Activated naive CD8-positive, alpha-beta T cell treated with anti-CD3 and anti-CD28 coated beads, Interleukin-2, amount 10 ng/mL, durations not matched to agents 7 days and 5 days (primary cell): Measurements from ENCODE around the gene CEACAM18. TPM values are rescaled to one million over a fixed set of nuclear protein-coding genes. Genes with fewer than 3 reads are reported as not detected.

ENCODE experiments used
- ATAC-seq: fragments of 150-1000 bp; cut with Tn5 transposase; one replicate; pipeline ENCODE4 v1.10.0; 2021; ENCODE audit warnings: low read depth, moderate library complexity
- POLR2A ChIA-PET: fragments of 350-600 bp; sonication (Branson Sonifier 250); formaldehyde crosslinking; loops from one replicate; lab custom pipeline; 2021; ENCODE audit warnings: antibody characterized with exemption; lab: Charles Lee
- DNase-seq: peaks from one replicate; pipeline ENCODE4 v3.0.0; 2021
- H3K27ac Mint-ChIP-seq: one replicate; pipeline ENCODE4 v1.8.0; 2022; ENCODE audit warnings: mild to moderate bottlenecking, mixed read lengths
- H3K27me3 Mint-ChIP-seq: one replicate; pipeline ENCODE4 v1.8.0; 2022; ENCODE audit warnings: mild to moderate bottlenecking, moderate library complexity, mixed read lengths
- H3K36me3 Mint-ChIP-seq: one replicate; pipeline ENCODE4 v1.8.0; 2021; ENCODE audit warnings: mild to moderate bottlenecking, mixed read lengths
- H3K4me1 Mint-ChIP-seq: one replicate; pipeline ENCODE4 v1.8.0; 2021; ENCODE audit warnings: mixed read lengths
- H3K4me3 Mint-ChIP-seq: one replicate; pipeline ENCODE4 v1.8.0; 2022; ENCODE audit warnings: mild to moderate bottlenecking, moderate library complexity, mixed read lengths
- H3K9me3 Mint-ChIP-seq: one replicate; pipeline ENCODE4 v1.8.0; 2021; ENCODE audit warnings: mixed read lengths
- total RNA-seq, 2 experiments: library from RNA; stranded (reverse); gene quantifications; one replicate each; pipeline ENCODE4 v1.2.3, GENCODE V29; 2021

Gene CEACAM18
- total RNA-seq, 2 experiments from 2014 or later = not detected

- Mint-ChIP-seq H3K4me1 (peaks cover 5% of the 10 kb centered on the region), H3K4me3 (no peak within 1 kb of the TSS), H3K27me3 (peaks cover 56% of the 10 kb centered on the region), H3K27ac (no peak within 1 kb of the TSS), H3K36me3 (no peaks in the 10 kb centered on the region), H3K9me3 (no peaks in the 10 kb centered on the region)
- peak; percentile 85 for ATAC-seq
- POLR2A ChIA-PET = no interaction called here
- DNase-seq = no peak
Observed at GRCh38 chr19:51531349-51532315, 53.3 kb downstream of the CEACAM18 start, which contains the start of gene SIGLEC6. TSS of gene SIGLEC6 (minus strand) at chr19:51531670. CDS start at chr19:51531648, 22 bp downstream.

GRCh38 chr19:51535535-51535934, 57.2 kb downstream of the CEACAM18 start:
- Mint-ChIP-seq H3K4me3 (no peak overlapping the region), H3K4me1 (peaks cover 5% of the 10 kb centered on the region), H3K27ac (no peak overlapping the region), H3K27me3 (peaks cover 63% of the 10 kb centered on the region), H3K9me3 (no peaks in the 10 kb centered on the region), H3K36me3 (no peaks in the 10 kb centered on the region)
- POLR2A ChIA-PET = no interaction called here
- ATAC-seq (no peak), DNase-seq (no peak)

DNA sequence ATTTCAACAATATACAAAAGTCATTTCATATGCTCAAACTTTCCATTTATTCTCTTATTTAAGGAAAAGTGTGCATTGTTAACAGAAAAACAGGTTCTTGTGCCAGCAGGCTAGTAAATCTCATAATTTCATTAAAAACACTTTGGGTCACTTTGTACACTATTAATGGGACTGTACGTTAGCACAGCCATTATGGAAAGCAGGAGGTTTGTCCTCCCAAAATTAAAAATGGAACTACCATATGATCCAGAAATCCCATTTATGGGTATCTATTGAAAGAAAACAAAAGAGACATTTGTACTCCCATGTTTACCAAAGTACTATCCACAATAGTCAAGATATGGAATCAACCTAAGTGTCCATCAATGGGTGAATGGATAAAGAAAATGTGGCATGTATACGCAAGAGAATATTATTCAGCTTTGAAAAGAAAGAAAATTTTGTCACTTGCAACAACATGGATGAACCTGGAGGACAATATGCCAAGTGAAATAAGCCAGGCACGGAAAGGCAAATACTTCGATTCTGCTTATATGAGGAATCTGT, 61.6 kb downstream of the CEACAM18 start:
- Mint-ChIP-seq H3K27me3 (peaks cover 46% of the 10 kb centered on the region), H3K36me3 (no peaks in the 10 kb centered on the region), H3K27ac (no peak overlapping the region), H3K9me3 (no peaks in the 10 kb centered on the region), H3K4me3 (no peak overlapping the region), H3K4me1 (peaks cover 1% of the 10 kb centered on the region)
- DNase-seq = no peak
- ATAC-seq = no peak
- POLR2A ChIA-PET = no interaction called here

Other genes starting within 250 kb of the CEACAM18 start
- gene SIGLECL1, start 227.5 kb upstream of the CEACAM18 start, total RNA-seq = not detected
- under 1 TPM in 1 of 2 experiments, not detected in 1; 0.11 TPM for gene IGLON5, start 166.9 kb upstream of the CEACAM18 start, total RNA-seq
- gene VSIG10L, start 136.4 kb upstream of the CEACAM18 start, total RNA-seq = under 1 TPM; 0.62 to 0.94 TPM
- gene ETFB, start 112.2 kb upstream of the CEACAM18 start, total RNA-seq = 100 to 1,000 TPM; 121 to 124 TPM
- gene CLDND2, start 109.5 kb upstream of the CEACAM18 start, total RNA-seq = 10 to 100 TPM; 11.6 to 13.4 TPM
- gene NKG7, start 105.9 kb upstream of the CEACAM18 start, total RNA-seq = 100 to 1,000 TPM; 263 TPM
- not detected for gene LIM2, start 90.6 kb upstream of the CEACAM18 start, total RNA-seq
- gene C19orf84, start 87.9 kb upstream of the CEACAM18 start, total RNA-seq = not detected
- gene SIGLEC10, start 60.9 kb upstream of the CEACAM18 start, total RNA-seq = under 1 TPM; 0.91 to 0.96 TPM
- gene SIGLEC8, start 20.1 kb upstream of the CEACAM18 start, total RNA-seq = not detected
- 1 to 10 TPM; 3.7 to 5.3 TPM for gene SIGLEC12, start 23.3 kb downstream of the CEACAM18 start, total RNA-seq
- not detected for gene SIGLEC6, start 53.1 kb downstream of the CEACAM18 start, total RNA-seq
- gene ZNF175, start 92.7 kb downstream of the CEACAM18 start, total RNA-seq = 10 to 100 TPM in 1 of 2 experiments, 1 to 10 TPM in 1; 9.5 to 15.6 TPM
- not detected for gene SIGLEC5, start 151.9 kb downstream of the CEACAM18 start, total RNA-seq
- under 1 TPM; 0.33 to 0.57 TPM for gene SIGLEC14, start 168.3 kb downstream of the CEACAM18 start, total RNA-seq
- 1 to 10 TPM; 4.8 TPM for gene SPACA6, start 214.8 kb downstream of the CEACAM18 start, total RNA-seq
- not detected for gene HAS1, start 245.5 kb downstream of the CEACAM18 start, total RNA-seq